ENCODE results near the gene XDH.
A peak's percentile ranks its signal among the peaks of the same experiment; 100 is the strongest.

Gene XDH

GRCh38 chr2:31401580-31401979 is 13.0 kb downstream of the XDH start:
- DNase-seq = no peak

DNA sequence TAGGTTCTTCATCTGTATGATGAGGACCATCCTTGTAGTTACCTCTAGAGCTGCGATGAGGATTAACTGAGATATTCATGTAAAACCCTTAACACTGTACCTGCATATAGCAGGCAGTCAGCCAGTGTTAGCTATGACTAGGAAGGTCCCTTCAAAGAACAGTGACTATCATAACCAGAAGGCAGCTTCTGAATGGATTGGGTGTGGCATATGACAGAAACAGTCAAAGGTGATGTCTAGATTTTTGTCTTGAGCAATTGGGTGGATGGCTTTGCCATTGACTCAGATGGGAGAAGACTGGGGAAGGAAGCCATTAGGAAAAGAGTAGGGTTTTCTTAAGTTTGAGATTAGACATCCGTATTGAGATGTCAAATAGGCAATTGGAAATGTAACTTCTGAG is 15.7 kb downstream of the XDH start:
- DNase-seq = no peak

DNA sequence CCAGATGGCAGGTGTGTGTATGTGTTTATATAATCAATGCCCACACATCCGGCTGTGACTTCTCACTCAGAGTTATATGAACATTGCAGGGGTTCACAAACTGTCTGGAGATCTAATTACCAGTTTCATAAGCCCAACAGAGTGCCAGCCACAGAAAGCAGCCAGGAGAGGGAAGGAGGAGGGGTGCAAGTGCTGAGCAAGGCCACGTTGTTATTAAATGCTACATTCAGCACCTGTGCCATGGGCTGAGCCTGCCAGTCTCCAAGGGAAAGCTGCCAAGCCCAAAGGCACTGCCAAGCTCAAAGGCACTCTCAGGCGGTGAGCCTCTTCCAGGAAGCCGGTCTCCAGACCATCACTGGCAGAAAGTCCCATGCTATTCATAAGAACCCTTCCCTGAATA is 17.4 kb downstream of the XDH start:
- no peak for DNase-seq

DNA sequence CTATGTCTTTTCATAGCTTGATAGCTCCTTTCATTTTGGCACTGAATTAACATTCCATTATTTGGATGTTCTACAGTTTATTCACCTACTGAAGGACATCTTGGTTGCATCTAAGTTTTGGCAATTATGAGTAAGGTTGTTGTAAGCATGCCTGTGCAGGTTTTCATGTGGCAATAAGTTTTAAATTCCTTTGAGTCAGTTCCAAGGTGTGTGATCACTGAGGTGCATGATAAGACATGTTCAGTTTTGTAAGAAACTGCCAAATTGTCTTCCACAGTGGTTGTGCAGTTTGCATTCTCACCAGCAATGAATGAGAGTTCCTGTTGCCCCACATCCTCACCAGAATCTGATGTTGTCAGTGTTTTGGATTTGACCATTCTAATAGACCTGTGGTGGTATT is 24.2 kb downstream of the XDH start:
- no peak for DNase-seq

DNA sequence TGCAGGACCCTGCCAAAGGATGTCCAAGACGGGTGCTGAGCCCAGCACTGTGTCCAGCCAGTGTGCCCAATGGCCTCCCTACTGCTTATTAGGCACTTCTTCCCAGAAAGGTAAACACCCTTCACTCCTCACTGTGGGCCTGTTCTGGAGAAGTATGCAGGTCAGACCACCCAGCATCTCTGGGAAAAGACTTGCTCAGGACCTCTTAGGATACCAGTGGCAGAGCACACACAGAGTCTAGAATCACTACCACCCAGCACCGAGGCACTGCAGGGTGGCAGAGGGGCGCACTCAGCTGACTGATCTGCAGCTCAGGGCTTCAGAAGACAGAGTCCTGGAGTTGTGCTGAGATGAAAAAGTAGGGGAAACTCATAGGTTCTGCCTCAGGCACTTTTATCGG is 25.8 kb downstream of the XDH start:
- DNase-seq = no peak

DNA sequence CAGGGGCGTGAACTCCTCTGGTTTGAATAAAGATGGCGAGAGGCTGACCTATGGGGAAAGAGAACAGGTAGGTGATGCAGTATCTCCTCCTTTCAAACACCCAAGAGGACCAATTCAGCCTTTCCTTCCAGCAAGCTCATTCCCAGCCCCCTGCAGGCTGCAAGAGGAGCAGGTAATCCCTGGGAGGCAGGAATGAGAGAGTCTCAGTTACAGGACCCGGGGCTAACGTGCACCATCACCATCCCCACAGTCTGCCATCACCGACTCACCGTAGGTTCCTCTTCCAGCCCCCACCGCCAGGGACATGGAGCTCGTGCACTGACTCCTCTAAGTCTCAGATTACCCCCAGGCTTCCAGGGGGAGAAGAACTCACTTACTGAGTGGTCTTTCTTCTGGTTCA is 26.7 kb downstream of the XDH start:
- DNase-seq = no peak

- DNase-seq = peak; percentile 9
Observed at GRCh38 chr2:31386648-31387047, 27.9 kb downstream of the XDH start.

GRCh38 chr2:31386172-31386571 is 28.4 kb downstream of the XDH start:
- DNase-seq = no peak

DNA sequence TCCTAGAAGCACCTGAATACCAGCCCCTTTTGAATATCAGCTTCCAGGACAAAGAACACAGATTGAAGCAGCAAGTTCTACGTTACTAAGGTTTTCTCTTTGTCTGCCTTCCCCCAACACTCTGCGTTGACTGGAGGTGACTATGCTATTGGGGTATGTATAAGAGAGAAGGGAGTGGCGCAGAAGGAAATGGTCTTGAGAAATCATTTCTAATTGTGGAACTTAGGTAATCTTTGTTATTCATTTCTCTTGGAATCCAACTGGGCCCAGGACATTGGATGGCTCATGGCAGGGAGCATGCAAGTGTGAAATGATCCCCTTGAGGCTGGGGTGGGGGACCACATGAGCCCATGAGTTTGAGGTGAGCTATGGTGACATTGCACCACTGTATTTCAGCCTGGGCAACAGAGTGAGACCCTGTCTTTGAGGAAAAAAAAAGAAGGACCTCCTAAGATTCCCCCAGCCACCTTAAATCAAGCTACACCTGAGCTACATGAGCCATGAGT is 29.7 kb downstream of the XDH start:
- DNase-seq = no peak

GRCh38 chr2:31384351-31384750 is 30.2 kb downstream of the XDH start:
- DNase-seq = no peak

DNA sequence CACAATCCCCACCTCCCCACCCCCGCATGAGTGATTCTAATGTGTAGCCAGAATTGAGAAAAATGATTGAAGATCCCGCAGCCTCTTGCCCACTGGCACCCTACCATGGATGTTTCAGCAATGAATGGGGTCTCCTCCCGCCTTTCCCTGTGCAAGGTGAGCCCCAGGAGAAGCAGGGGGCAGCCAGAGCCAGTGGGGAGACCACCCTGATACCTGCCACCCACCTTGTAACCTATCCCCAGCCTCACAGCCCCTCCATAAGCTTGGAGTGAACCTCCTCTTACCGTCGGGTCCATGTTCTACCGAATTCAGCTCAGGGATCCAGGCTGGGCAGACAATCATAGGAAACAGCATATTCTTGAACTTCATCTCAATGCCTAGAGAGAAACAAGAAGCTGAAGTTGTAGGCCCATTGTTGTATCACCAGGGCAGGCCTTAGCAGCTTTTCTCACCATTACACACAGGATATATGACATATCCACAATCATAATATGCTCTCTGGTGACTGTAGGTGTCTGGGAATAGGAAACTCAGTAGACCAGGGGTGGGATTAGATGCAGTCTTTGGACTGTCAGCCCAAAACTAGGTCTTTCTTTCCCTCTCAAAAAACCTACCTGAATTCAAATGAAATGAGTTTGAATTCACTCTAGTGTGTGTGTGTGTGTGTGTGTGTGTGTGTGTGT is 30.9 kb downstream of the XDH start:
- DNase-seq = no peak

- no peak for DNase-seq
Observed at GRCh38 chr2:31382452-31383120, 32.0 kb downstream of the XDH start.

- DNase-seq = no peak
Observed at GRCh38 chr2:31381601-31382000, 32.9 kb downstream of the XDH start.

GRCh38 chr2:31380243-31380642 is 34.3 kb downstream of the XDH start:
- no peak for DNase-seq

DNA sequence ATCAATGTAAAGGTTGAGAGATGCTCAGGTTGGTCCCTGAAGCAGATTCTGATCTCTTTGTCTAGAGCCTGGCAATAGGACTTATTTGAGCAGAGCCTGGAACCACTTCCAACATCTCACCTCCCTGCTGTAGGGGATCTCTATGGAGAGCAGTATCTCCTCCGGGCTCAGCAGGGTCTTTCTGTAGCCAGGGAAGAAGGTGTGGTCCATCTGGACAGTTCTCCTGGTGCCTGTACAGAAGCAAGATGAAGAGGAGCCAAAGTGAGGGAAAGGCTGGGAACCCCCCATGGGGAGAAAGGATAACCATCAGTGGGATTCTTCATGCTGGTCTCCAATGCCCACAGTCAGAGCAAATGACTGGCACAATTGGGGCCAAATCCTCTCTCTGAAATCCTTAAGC is 34.8 kb downstream of the XDH start:
- no peak for DNase-seq

- no peak for DNase-seq
Observed at GRCh38 chr2:31378791-31379501, 35.6 kb downstream of the XDH start.

- DNase-seq = no peak
Observed at GRCh38 chr2:31378389-31378788, 36.2 kb downstream of the XDH start.

GRCh38 chr2:31373127-31373526 is 41.4 kb downstream of the XDH start:
- DNase-seq = no peak

DNA sequence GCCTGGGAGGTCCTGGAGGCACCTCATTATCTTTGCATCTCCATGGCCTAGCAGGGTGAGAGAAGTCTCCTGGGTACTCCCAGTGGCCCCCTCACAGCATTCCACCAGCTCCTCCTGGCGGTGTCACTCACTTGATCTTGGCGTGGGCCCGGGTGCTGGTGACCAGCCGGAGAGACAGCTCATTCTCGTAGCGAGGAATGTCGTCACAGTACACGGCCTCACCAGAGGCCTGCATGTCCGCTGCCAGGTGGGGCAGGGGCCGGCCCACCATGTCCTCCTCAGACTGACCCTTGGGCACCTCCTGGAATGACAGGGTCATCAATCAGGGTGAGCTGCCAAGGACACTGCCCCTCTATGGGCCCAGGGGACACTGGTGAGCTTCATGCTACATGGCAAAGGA is 42.4 kb downstream of the XDH start:
- DNase-seq = no peak

- no peak for DNase-seq
Observed at GRCh38 chr2:31371691-31372090, 42.9 kb downstream of the XDH start.

- no peak for DNase-seq
Observed at GRCh38 chr2:31366733-31367132, 47.8 kb downstream of the XDH start.

GRCh38 chr2:31365834-31366505 is 48.6 kb downstream of the XDH start:
- DNase-seq = no peak

- DNase-seq = no peak
Observed at GRCh38 chr2:31365348-31365747, 49.2 kb downstream of the XDH start.

Measured in DMS53 (cell line).